ENCODE measurements around the gene NKIRAS2.

NKIRAS2 gene

DNA sequence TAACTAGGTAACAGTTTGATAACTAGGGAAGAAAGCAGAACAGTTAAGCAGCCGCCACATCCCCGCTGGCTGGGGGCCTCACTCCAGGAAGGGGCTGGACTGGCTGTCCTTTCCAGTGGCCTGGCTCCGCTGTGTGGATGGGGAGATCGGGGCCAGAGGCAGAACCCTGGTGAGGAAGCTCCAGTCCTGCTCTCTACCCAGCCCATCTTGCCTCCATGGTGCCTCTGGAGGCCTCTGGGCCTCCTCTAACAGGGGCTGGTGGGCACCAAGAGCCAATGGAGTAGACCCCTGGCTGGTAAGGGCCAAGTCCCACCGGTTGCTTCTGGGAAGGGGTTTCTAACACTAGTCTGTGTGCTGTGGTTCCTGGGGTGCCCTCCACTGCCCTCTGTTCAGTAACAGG is 45.2 kb upstream of the NKIRAS2 start:
- Histone ChIP-seq H3K36me3 (ENCODE audit: insufficient read depth, low read length) (peaks cover 86% of the 10 kb centered on the region), H3K27me3 (ENCODE audit: insufficient read depth, low read length, poor library complexity) (no peaks in the 10 kb centered on the region), H3K9ac (ENCODE audit: low read depth, low read length) (no peak overlapping the region), H2AFZ (ENCODE audit: low read depth, low read length) (no peak overlapping the region), H3K4me3 (ENCODE audit: low read depth in 1 of 2, low read length in 2 of 2) (no peak overlapping the region), H3K9me3 (ENCODE audit: insufficient read depth, low read length, severe bottlenecking) (no peaks in the 10 kb centered on the region), H4K20me1 (ENCODE audit: insufficient read depth, low read length) (peaks cover 55% of the 10 kb centered on the region), H3K4me1 (ENCODE audit: insufficient read depth, low read length) (peaks cover 24% of the 10 kb centered on the region), H3K27ac (ENCODE audit: low read length) (no peak overlapping the region), H3K4me2 (ENCODE audit: insufficient read depth, low read length) (no peak overlapping the region), H3K79me2 (ENCODE audit: insufficient read depth, low read length) (peaks cover 42% of the 10 kb centered on the region)
- TF ChIP-seq EZH2 (IDR thresholded peaks at IDR 0.05; ENCODE audit: borderline replicate concordance, low read depth, low read length, severe bottlenecking), result no peak
- TF ChIP-seq, protein P1, sequence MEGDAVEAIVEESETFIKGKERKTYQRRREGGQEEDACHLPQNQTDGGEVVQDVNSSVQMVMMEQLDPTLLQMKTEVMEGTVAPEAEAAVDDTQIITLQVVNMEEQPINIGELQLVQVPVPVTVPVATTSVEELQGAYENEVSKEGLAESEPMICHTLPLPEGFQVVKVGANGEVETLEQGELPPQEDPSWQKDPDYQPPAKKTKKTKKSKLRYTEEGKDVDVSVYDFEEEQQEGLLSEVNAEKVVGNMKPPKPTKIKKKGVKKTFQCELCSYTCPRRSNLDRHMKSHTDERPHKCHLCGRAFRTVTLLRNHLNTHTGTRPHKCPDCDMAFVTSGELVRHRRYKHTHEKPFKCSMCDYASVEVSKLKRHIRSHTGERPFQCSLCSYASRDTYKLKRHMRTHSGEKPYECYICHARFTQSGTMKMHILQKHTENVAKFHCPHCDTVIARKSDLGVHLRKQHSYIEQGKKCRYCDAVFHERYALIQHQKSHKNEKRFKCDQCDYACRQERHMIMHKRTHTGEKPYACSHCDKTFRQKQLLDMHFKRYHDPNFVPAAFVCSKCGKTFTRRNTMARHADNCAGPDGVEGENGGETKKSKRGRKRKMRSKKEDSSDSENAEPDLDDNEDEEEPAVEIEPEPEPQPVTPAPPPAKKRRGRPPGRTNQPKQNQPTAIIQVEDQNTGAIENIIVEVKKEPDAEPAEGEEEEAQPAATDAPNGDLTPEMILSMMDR (IDR thresholded peaks at IDR 0.05; ENCODE audit: borderline replicate concordance, extremely low read depth, low read length, poor library complexity, severe bottlenecking), result no peak
- DNase-seq (no peak), ATAC-seq (ENCODE audit: insufficient read depth, low read depth) (no peak)

DNA sequence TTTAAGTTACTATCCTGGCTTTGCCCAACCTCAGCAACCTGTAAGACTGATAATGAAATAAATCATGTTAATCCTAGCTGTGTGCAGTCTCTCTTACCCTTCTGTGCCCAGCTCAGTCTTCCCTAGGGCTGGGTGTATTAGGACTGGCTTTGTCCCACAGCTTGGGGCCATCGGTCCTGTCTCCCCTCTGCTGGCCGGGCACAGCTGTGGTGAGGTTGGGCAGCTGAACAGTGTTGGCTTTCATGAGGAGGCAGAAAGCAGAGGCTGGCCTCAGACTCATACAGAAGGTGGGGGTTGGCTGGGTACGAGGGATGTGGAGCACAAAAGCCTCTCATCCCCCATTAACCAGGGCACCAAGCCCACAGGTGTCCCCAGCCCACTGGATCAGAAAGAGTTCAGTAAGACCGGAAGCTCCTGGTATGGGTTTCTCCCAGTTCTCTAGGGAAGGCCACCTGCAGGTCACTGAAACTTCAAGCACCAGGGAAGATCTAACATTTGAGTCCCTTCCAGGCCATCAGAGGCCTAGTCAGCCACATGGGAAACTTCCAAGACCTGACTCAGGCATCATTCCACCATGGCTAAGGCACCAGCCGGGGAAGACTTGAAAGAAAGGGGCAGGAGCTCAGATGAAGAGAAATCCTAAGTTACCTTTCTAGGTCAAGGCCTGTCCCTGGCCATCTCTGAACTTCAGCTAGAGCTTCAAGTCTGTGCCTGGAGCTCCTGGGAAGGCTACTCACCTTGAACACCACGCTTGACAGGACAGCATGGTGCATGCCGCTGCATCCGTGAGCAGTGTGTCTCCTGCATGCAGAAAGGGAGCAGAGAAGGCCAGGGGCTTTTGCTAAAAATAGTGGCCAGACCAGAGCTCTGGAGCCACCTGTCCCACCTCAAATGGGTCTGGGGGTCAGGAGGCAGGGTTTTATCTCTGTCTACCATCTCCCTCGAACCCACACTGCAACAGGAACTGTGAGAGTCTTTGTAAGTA is 44.5 kb upstream of the NKIRAS2 start:
- H3K4me2 ChIP-seq (ENCODE audit: insufficient read depth, low read length), result no peak overlapping the region
- H3K4me3 ChIP-seq (ENCODE audit: low read depth in 1 of 2, low read length in 2 of 2), result no peak overlapping the region
- peaks cover 19% of the 10 kb centered on the region for H3K4me1 ChIP-seq (ENCODE audit: insufficient read depth, low read length)
- ATAC-seq (ENCODE audit: insufficient read depth, low read depth), result no peak
- H3K9ac ChIP-seq (ENCODE audit: low read depth, low read length), result no peak overlapping the region
- no peaks in the 10 kb centered on the region for H3K27me3 ChIP-seq (ENCODE audit: insufficient read depth, low read length, poor library complexity)
- peaks cover 88% of the 10 kb centered on the region for H3K36me3 ChIP-seq (ENCODE audit: insufficient read depth, low read length)
- H4K20me1 ChIP-seq (ENCODE audit: insufficient read depth, low read length), result peaks cover 55% of the 10 kb centered on the region
- H3K79me2 ChIP-seq (ENCODE audit: insufficient read depth, low read length), result peaks cover 39% of the 10 kb centered on the region
- no peaks in the 10 kb centered on the region for H3K9me3 ChIP-seq (ENCODE audit: insufficient read depth, low read length, severe bottlenecking)
- DNase-seq, result no peak
- H3K27ac ChIP-seq (ENCODE audit: low read length), result no peak overlapping the region
- TF ChIP-seq, protein P1 (IDR thresholded peaks at IDR 0.05; ENCODE audit: borderline replicate concordance, extremely low read depth, low read length, poor library complexity, severe bottlenecking), result no peak
- no peak for TF ChIP-seq EZH2 (IDR thresholded peaks at IDR 0.05; ENCODE audit: borderline replicate concordance, low read depth, low read length, severe bottlenecking)
- no peak overlapping the region for H2AFZ ChIP-seq (ENCODE audit: low read depth, low read length)

DNA sequence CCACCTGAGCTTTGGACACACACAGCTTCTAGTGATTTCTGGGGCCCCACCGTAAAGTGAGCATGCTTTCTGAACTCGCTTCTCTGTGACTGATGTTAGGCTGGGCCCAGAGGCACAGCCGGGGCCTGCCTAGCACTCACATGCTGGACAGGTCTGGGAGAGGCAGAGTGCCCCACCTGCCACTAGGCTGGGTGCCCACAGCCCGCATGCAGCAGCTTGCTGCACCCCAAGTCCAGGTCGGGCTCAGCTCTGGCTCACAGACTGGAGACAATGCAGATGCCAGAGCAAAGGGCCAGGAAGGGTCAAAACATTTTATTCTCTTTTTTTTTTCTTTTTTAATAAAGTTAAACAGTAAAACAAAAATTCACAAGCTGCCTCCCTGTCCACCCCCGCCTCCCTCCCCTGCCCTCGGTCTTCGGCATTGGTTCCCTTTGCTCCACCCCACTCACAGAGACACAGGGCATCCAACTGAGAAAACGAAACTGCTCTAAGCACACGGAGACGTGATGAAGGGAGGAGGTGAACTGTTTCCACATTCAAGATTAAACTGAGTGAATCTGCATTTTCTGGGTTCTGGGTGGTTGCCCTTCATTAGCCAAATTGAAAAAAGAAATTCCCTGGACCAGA is 43.6 kb upstream of the NKIRAS2 start:
- H4K20me1 ChIP-seq (ENCODE audit: insufficient read depth, low read length), result peaks cover 48% of the 10 kb centered on the region
- no peak overlapping the region for H3K4me3 ChIP-seq (ENCODE audit: low read depth in 1 of 2, low read length in 2 of 2)
- H3K9me3 ChIP-seq (ENCODE audit: insufficient read depth, low read length, severe bottlenecking), result no peaks in the 10 kb centered on the region
- no peak overlapping the region for H3K9ac ChIP-seq (ENCODE audit: low read depth, low read length)
- H3K27ac ChIP-seq (ENCODE audit: low read length), result no peak overlapping the region
- H3K27me3 ChIP-seq (ENCODE audit: insufficient read depth, low read length, poor library complexity), result no peaks in the 10 kb centered on the region
- no peak overlapping the region for H3K4me2 ChIP-seq (ENCODE audit: insufficient read depth, low read length)
- ATAC-seq (ENCODE audit: insufficient read depth, low read depth), result no peak
- no peak for TF ChIP-seq EZH2 (IDR thresholded peaks at IDR 0.05; ENCODE audit: borderline replicate concordance, low read depth, low read length, severe bottlenecking)
- TF ChIP-seq, protein P1 (IDR thresholded peaks at IDR 0.05; ENCODE audit: borderline replicate concordance, extremely low read depth, low read length, poor library complexity, severe bottlenecking), result no peak
- peaks cover 89% of the 10 kb centered on the region for H3K36me3 ChIP-seq (ENCODE audit: insufficient read depth, low read length)
- H2AFZ ChIP-seq (ENCODE audit: low read depth, low read length), result no peak overlapping the region
- peaks cover 30% of the 10 kb centered on the region for H3K79me2 ChIP-seq (ENCODE audit: insufficient read depth, low read length)
- H3K4me1 ChIP-seq (ENCODE audit: insufficient read depth, low read length), result peaks cover 11% of the 10 kb centered on the region; the same call in 1 of the 2 replicates
- no peak for DNase-seq

All from DND-41 (cell line).